Measurements from ENCODE around the gene ST6GALNAC3. TPM values are rescaled to one million over a fixed set of nuclear protein-coding genes. Genes with fewer than 3 reads are reported as not detected.

ST6GALNAC3 gene
- total RNA-seq, 1 donor from 2014 or later: 7.3 TPM

- Mint-ChIP-seq H3K27ac (ENCODE audit: unreplicated experiment) (no peak overlapping the region), H3K9me3 (ENCODE audit: unreplicated experiment) (no peaks in the 10 kb centered on the region), H3K36me3 (ENCODE audit: unreplicated experiment) (no peaks in the 10 kb centered on the region), H3K27me3 (ENCODE audit: unreplicated experiment) (no peaks in the 10 kb centered on the region), H3K4me3 (ENCODE audit: unreplicated experiment) (no peak overlapping the region), H3K4me1 (ENCODE audit: unreplicated experiment) (no peaks in the 10 kb centered on the region)
- no peak for TF ChIP-seq CTCF (IDR thresholded peaks at IDR 0.05)
- no peak for DNase-seq (ENCODE audit: extremely low spot score, unreplicated experiment)
Observed at GRCh38 chr1:76581712-76582111, 507.2 kb downstream of the ST6GALNAC3 start.

- H3K36me3 Mint-ChIP-seq (ENCODE audit: unreplicated experiment): no peaks in the 10 kb centered on the region
Observed at GRCh38 chr1:76583235-76583868, 508.8 kb downstream of the ST6GALNAC3 start.

GRCh38 chr1:76583875-76584477, 509.4 kb downstream of the ST6GALNAC3 start:
- Mint-ChIP-seq H3K36me3 (ENCODE audit: unreplicated experiment) (no peaks in the 10 kb centered on the region), H3K4me1 (ENCODE audit: unreplicated experiment) (no peaks in the 10 kb centered on the region)

More at GRCh38 chr1:76583235-76583868, 508.8 kb downstream of the ST6GALNAC3 start:
- Mint-ChIP-seq H3K4me1 (ENCODE audit: unreplicated experiment) (no peaks in the 10 kb centered on the region), H3K9me3 (ENCODE audit: unreplicated experiment) (no peaks in the 10 kb centered on the region), H3K4me3 (ENCODE audit: unreplicated experiment) (no peak overlapping the region), H3K27ac (ENCODE audit: unreplicated experiment) (no peak overlapping the region), H3K27me3 (ENCODE audit: unreplicated experiment) (no peaks in the 10 kb centered on the region)
- no peak for DNase-seq (ENCODE audit: extremely low spot score, unreplicated experiment)
- TF ChIP-seq CTCF (IDR thresholded peaks at IDR 0.05): no peak

GRCh38 chr1:76585980-76586674, 511.6 kb downstream of the ST6GALNAC3 start:
- H3K4me1 Mint-ChIP-seq (ENCODE audit: unreplicated experiment): no peaks in the 10 kb centered on the region
- DNase-seq (ENCODE audit: extremely low spot score, unreplicated experiment): no peak
- H3K9me3 Mint-ChIP-seq (ENCODE audit: unreplicated experiment): no peaks in the 10 kb centered on the region
- TF ChIP-seq CTCF (IDR thresholded peaks at IDR 0.05): no peak
- H3K36me3 Mint-ChIP-seq (ENCODE audit: unreplicated experiment): no peaks in the 10 kb centered on the region
- H3K27me3 Mint-ChIP-seq (ENCODE audit: unreplicated experiment): no peaks in the 10 kb centered on the region
- H3K27ac Mint-ChIP-seq (ENCODE audit: unreplicated experiment): no peak overlapping the region
- H3K4me3 Mint-ChIP-seq (ENCODE audit: unreplicated experiment): no peak overlapping the region

More at GRCh38 chr1:76583875-76584477, 509.4 kb downstream of the ST6GALNAC3 start:
- Mint-ChIP-seq H3K27ac (ENCODE audit: unreplicated experiment) (no peak overlapping the region), H3K9me3 (ENCODE audit: unreplicated experiment) (no peaks in the 10 kb centered on the region), H3K27me3 (ENCODE audit: unreplicated experiment) (no peaks in the 10 kb centered on the region), H3K4me3 (ENCODE audit: unreplicated experiment) (no peak overlapping the region)
- no peak for DNase-seq (ENCODE audit: extremely low spot score, unreplicated experiment)
- no peak for TF ChIP-seq CTCF (IDR thresholded peaks at IDR 0.05)

- Mint-ChIP-seq H3K36me3 (ENCODE audit: unreplicated experiment) (no peaks in the 10 kb centered on the region), H3K27me3 (ENCODE audit: unreplicated experiment) (no peaks in the 10 kb centered on the region), H3K9me3 (ENCODE audit: unreplicated experiment) (no peaks in the 10 kb centered on the region), H3K4me3 (ENCODE audit: unreplicated experiment) (no peak overlapping the region), H3K27ac (ENCODE audit: unreplicated experiment) (no peak overlapping the region), H3K4me1 (ENCODE audit: unreplicated experiment) (no peaks in the 10 kb centered on the region)
- DNase-seq (ENCODE audit: extremely low spot score, unreplicated experiment): no peak
- TF ChIP-seq CTCF (IDR thresholded peaks at IDR 0.05): no peak
Observed at GRCh38 chr1:76587212-76587611, 512.7 kb downstream of the ST6GALNAC3 start.
